Esophagus (tissue), 2 donors: ENCODE results near the gene TPCN1. TPM values are rescaled to one million over a fixed set of nuclear protein-coding genes. Genes with fewer than 3 reads are reported as not detected.

Experiments used
- H3K27ac ChIP-seq, 2 donors: one replicate each; pipeline ENCODE4 v1.5.1; 2013; ENCODE audit warnings: low read depth in 2 of 2, mild to moderate bottlenecking in 2 of 2, inconsistent platforms in 1 of 2, low read length in 1 of 2, moderate library complexity in 1 of 2
- H3K27me3 ChIP-seq, 2 donors: one replicate each; pipeline ENCODE4 v1.6.1; 2013; ENCODE audit warnings: low read length in 2 of 2, control low read depth in 1 of 2, mild to moderate bottlenecking in 1 of 2; ENCODE audit not compliant: insufficient read depth in 2 of 2, control insufficient read depth in 1 of 2
- H3K36me3 ChIP-seq, 2 donors: one replicate each; pipeline ENCODE4 v1.6.1; 2013; ENCODE audit warnings: low read length in 1 of 2; ENCODE audit not compliant: control insufficient read depth in 2 of 2, insufficient read depth in 2 of 2
- H3K4me1 ChIP-seq, 2 donors: one replicate each; pipeline ENCODE4 v1.6.1; 2013; ENCODE audit warnings: low read length in 1 of 2; ENCODE audit not compliant: control insufficient read depth in 2 of 2, insufficient read depth in 2 of 2
- H3K4me3 ChIP-seq, 2 donors: one replicate each; pipeline ENCODE4 v1.5.1; 2013; ENCODE audit warnings: low read length in 2 of 2, mild to moderate bottlenecking in 2 of 2, low read depth in 1 of 2, moderate library complexity in 1 of 2
- H3K9me3 ChIP-seq, 2 donors: one replicate each; pipeline ENCODE4 v1.6.1; 2013; ENCODE audit warnings: mild to moderate bottlenecking in 2 of 2, low read depth in 1 of 2, low read length in 1 of 2, moderate library complexity in 1 of 2; ENCODE audit not compliant: control insufficient read depth in 2 of 2, insufficient read depth in 1 of 2
- WGBS, 2 donors: extraction: QIAGEN DNeasy Blood & Tissue Kit; methylation state at CpG; one replicate each; pipeline ENCODE4 v1.1.7; 2013; 5-methylcytosine and 5-hydroxymethylcytosine counted together
- polyA plus RNA-seq, 2 donors: library from polyadenylated mRNA; stranded (reverse); fragments of 200-250 nt; gene quantifications; one replicate each; pipeline ENCODE4 v1.2.3, GENCODE V29; 2013
- donor health status: healthy with polysubstance abuse.
- donor health status: Bipolar disorder and iron deficiency.

The TPCN1 gene
- polyA plus RNA-seq, 2 donors: 30.9 to 57.6 TPM

- Histone ChIP-seq H3K4me1 (peaks cover 7 to 9% of the 10 kb centered on the region in 2 donors), H3K36me3 (peaks cover 12 to 33% of the 10 kb centered on the region in 2 donors), H3K27ac (no peak overlapping the region), H3K4me3 (no peak overlapping the region), H3K9me3 (no peaks in the 10 kb centered on the region), H3K27me3 (no peaks in the 10 kb centered on the region)
- 94 to 97% methylated on average over 8 of the region's 8 CpGs for WGBS, 2 donors
Observed at GRCh38 chr12:113274848-113275247, 53.6 kb downstream of the TPCN1 start.

- Histone ChIP-seq H3K9me3 (no peaks in the 10 kb centered on the region), H3K36me3 (peaks cover 12 to 33% of the 10 kb centered on the region in 2 donors), H3K27me3 (no peaks in the 10 kb centered on the region), H3K27ac (no peak overlapping the region), H3K4me3 (no peak overlapping the region), H3K4me1 (peaks cover 5 to 7% of the 10 kb centered on the region in 2 donors)
- 83 to 88% methylated on average over 8 of the region's 8 CpGs for WGBS, 2 donors
Observed at GRCh38 chr12:113276306-113276705, 55.0 kb downstream of the TPCN1 start.

- Histone ChIP-seq H3K36me3 (peaks cover 12 to 33% of the 10 kb centered on the region in 2 donors), H3K4me1 (peaks cover 0 to 7% of the 10 kb centered on the region in 2 donors), H3K27me3 (no peaks in the 10 kb centered on the region), H3K9me3 (no peaks in the 10 kb centered on the region), H3K27ac (no peak overlapping the region), H3K4me3 (no peak overlapping the region)
- WGBS, 2 donors: 91 to 94% methylated on average over 10 of the region's 10 CpGs
Observed at GRCh38 chr12:113276946-113277500, 55.8 kb downstream of the TPCN1 start.

GRCh38 chr12:113277511-113277910, 56.2 kb downstream of the TPCN1 start:
- peaks cover 12 to 33% of the 10 kb centered on the region in 2 donors for H3K36me3 ChIP-seq
- H3K9me3 ChIP-seq: no peaks in the 10 kb centered on the region
- no peak overlapping the region for H3K4me3 ChIP-seq
- peaks cover 0 to 7% of the 10 kb centered on the region in 2 donors for H3K4me1 ChIP-seq
- no peak overlapping the region for H3K27ac ChIP-seq
- WGBS, 2 donors: 89 to 95% methylated on average over 5 of the region's 5 CpGs
- no peaks in the 10 kb centered on the region for H3K27me3 ChIP-seq

GRCh38 chr12:113278141-113278540, 56.9 kb downstream of the TPCN1 start:
- Histone ChIP-seq H3K4me3 (no peak overlapping the region), H3K27me3 (no peaks in the 10 kb centered on the region), H3K36me3 (peaks cover 8 to 30% of the 10 kb centered on the region in 2 donors), H3K9me3 (no peaks in the 10 kb centered on the region), H3K4me1 (peaks cover 0 to 4% of the 10 kb centered on the region in 2 donors), H3K27ac (no peak overlapping the region)
- WGBS, 2 donors: 89 to 90% methylated on average over 8 of the region's 8 CpGs

- Histone ChIP-seq H3K4me1 (no peaks in the 10 kb centered on the region), H3K9me3 (no peaks in the 10 kb centered on the region), H3K4me3 (no peak overlapping the region), H3K27me3 (no peaks in the 10 kb centered on the region), H3K36me3 (peaks cover 8 to 25% of the 10 kb centered on the region in 2 donors), H3K27ac (no peak overlapping the region)
- WGBS, 2 donors: 80 to 84% methylated on average over 5 of the region's 5 CpGs
Observed at GRCh38 chr12:113278633-113279032, 57.4 kb downstream of the TPCN1 start.

- Histone ChIP-seq H3K27ac (no peak overlapping the region), H3K9me3 (no peaks in the 10 kb centered on the region), H3K27me3 (no peaks in the 10 kb centered on the region), H3K36me3 (peaks cover 3 to 45% of the 10 kb centered on the region in 2 donors), H3K4me3 (no peak overlapping the region), H3K4me1 (no peaks in the 10 kb centered on the region)
- 85 to 89% methylated on average over 13 of the region's 13 CpGs for WGBS, 2 donors
Observed at GRCh38 chr12:113284751-113285150, 63.5 kb downstream of the TPCN1 start.

- peaks cover 7 to 55% of the 10 kb centered on the region in 2 donors for H3K36me3 ChIP-seq
Observed at GRCh38 chr12:113285679-113286610, 64.7 kb downstream of the TPCN1 start.

GRCh38 chr12:113286712-113287111, 65.4 kb downstream of the TPCN1 start:
- no peaks in the 10 kb centered on the region for H3K9me3 ChIP-seq
- 86 to 92% methylated on average over 10 to 11 of the region's 11 CpGs for WGBS, 2 donors
- no peaks in the 10 kb centered on the region for H3K27me3 ChIP-seq
- no peaks in the 10 kb centered on the region for H3K4me1 ChIP-seq
- H3K4me3 ChIP-seq: no peak overlapping the region
- peaks cover 14 to 61% of the 10 kb centered on the region in 2 donors for H3K36me3 ChIP-seq
- no peak overlapping the region for H3K27ac ChIP-seq

More at GRCh38 chr12:113285679-113286610, 64.7 kb downstream of the TPCN1 start:
- Histone ChIP-seq H3K9me3 (no peaks in the 10 kb centered on the region), H3K4me3 (no peak overlapping the region), H3K27me3 (no peaks in the 10 kb centered on the region), H3K4me1 (no peaks in the 10 kb centered on the region), H3K27ac (no peak overlapping the region)
- 86 to 94% methylated on average over 22 of the region's 22 CpGs for WGBS, 2 donors
